ENCODE data around the gene C1orf159. TPM values are rescaled to one million over a fixed set of nuclear protein-coding genes. Genes with fewer than 3 reads are reported as not detected.
A peak's percentile ranks its signal among the peaks of the same experiment; 100 is the strongest.
"Not testable (repeated sequence)": the region's sequence is repeated elsewhere in the genome, so short reads cannot be mapped to it uniquely, and the experiment has no call there.

The C1orf159 gene
- total RNA-seq, 1 donor from 2014 or later = 4.0 TPM

DNA sequence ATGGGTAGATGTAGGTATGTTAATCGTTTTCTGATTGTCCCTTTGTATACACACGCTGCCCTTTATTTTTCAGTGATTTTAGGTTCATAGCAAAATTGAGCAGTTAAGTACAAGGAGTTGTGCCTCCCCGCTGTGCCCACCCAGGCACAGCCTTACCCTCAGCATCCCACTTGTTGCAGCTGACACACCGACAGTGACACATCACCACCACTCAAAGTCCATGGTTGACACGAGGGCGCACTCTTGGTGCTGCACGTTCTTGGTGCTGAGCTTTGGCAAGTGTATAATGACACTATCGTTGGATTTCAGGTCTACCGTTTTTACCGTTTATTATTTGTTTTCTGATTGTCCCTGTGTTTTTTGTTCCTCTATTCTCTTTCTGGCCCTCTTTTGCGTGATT, 15.6 kb downstream of the C1orf159 start:
- intact Hi-C loops (cut with micrococcal nuclease) = no loop called here
- no peak for ATAC-seq
- DNase-seq = no peak

DNA sequence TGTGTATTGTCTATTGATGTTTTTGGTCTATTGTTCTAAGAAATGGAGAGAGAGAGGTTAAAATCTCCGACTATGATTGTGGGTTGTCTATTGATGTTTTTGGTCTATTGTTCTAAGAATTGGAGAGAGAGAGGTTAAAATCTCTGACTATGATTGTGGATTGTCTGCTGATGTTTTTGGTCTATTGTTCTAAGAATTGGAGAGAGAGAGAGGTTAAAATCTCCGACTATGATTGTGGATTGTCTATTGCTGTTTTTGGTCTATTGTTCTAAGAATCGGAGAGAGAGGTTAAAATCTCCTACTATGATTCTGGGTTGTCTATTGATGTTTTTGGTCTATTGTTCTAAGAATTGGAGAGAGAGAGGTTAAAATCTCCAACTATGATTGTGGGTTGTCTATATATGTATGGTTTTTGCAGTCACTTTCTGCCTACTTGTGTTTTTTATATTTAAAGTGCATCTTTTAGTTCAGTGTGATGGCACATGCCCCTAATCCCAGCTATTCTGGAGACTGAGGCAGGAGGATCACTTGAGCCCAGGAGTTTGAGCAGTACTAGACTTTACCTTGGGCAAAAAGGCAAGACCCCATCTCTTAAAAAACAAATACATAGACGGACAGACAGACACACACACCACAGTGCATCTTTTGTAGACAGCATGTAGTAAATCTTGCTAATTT, 16.2 kb downstream of the C1orf159 start:
- intact Hi-C loops (cut with micrococcal nuclease) = no loop called here
- ATAC-seq = no peak
- DNase-seq = no peak

DNA sequence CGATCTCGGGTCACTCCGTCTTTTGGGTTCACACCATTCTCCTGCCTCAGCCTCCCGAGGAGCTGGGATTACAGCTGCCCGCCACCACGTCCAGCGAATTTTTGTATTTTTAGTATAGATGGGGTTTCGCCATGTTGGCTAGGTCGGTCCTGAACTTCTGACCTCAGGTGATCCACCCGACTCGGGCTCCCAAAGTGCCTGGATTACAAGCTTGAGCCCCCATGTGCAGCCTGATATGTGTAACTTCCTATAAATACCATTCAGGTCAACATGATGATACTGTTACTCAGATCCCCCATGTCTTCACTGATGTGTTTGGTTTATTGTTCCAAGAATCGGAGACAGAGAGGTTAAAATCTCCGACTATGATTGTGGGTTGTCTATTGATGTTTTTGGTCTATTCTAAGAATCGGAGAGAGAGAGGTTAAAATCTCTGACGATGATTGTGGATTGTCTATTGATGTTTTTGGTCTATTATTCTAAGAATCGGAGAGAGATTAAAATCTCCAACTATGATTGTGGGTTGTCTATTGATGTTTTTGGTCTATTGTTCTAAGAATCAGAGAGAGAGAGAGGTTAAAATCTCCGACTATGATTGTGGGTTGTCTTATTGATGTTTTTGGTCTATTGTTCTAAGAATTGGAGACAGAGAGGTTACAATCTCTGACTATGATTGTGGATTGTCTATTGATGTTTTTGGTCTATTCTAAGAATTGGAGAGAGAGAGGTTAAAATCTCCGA, 17.0 kb downstream of the C1orf159 start:
- intact Hi-C loops (cut with micrococcal nuclease) = no loop called here
- ATAC-seq (no peak), DNase-seq (no peak)

DNA sequence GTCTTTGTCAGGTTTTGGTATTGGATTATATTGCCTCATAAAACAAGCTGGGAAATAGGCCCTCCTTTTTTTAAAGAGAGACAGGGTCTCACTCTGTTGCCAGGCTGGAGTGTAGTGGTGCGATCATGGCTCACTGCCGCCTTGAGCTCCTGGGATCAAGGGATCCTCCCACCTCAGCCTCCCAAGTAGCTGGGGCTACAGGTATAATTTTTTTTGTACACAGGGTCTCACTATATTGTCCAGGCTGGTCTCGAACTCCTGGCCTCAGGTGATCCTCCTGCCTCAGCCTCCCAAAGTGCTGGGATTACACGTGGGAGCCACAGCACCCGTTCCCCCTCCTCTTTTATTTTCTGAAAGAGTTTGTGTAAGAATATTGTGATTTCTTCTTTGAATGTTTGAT, 19.8 kb downstream of the C1orf159 start:
- not testable (repeated sequence) for DNase-seq

DNA sequence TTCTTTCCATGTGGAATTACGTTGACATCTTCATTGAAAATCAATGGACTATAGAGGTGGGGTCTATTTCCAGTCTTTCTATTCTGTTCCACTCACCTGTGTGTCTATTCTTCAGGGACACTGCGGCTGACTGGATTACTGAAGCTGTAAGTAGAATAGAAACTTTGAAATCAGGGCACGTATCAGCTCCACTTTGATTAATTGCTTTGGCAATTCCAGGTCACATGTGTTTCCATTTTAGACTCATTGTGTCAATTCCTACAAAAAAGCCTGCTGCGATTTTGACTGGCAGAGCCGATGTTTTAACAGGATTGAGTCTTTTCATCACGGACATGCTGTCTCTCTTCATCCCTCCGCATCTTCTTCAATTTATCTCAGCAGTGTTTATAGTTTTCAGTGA, 20.9 kb downstream of the C1orf159 start:
- intact Hi-C loops (cut with micrococcal nuclease) = no loop called here
- DNase-seq (no peak), ATAC-seq (no peak)

More for the DNA sequence above, 19.8 kb downstream of the C1orf159 start:
- ATAC-seq; intact Hi-C loops (cut with micrococcal nuclease): not testable (repeated sequence)

DNA sequence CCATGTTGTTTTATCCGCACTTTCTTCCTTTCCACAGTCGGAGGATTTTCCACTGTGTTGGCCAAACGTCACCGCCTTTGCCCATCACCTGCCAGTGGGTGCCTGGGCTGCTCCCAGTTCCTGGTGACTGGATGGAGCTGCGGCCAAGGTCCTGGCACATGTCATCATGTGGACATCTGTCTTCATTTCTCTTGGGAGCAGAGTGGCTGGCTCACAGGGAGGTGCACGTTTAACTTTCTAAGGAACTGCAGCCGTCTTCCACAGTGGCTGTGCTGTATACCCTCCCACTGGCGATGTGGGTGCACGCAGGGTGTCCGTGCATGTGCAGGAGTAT, 22.3 kb downstream of the C1orf159 start:
- intact Hi-C loops (cut with micrococcal nuclease) = no loop called here
- ATAC-seq (no peak), DNase-seq (no peak)

DNA sequence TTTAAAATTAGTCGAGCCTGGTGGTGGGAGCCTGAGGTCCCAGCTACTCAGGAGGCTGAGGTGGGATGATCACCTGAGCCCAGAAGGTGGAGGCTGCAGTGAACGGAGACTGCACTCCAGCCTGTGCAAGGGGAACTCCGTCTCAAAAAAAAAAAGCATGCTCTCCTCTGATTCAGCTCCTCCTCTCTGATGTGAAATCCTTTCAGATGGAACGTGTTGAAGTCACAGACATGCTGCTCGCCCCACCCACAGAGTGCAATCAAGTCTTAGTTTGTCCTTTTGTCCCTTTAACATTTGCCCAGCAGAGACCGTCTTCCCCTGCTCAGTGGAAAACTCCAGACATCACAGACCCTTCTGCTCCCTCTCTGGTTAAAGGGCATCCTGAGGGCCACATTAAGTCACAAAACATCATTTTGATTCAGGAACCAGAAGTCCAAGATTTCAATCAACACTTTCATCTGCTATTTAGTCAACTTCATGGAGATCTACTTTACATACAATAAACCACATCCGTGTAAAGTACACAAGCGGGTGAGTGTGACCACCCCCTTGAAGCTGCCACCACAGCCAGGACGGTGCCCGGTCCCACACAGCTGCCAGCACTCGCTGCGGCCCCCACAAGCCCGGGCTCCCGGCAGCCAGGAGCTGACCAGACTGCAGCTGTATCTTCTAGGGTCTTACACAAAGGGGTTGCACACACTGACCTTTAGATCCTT, 22.8 kb downstream of the C1orf159 start:
- intact Hi-C loops (cut with micrococcal nuclease) = no loop called here
- no peak for ATAC-seq
- DNase-seq = no peak

DNA sequence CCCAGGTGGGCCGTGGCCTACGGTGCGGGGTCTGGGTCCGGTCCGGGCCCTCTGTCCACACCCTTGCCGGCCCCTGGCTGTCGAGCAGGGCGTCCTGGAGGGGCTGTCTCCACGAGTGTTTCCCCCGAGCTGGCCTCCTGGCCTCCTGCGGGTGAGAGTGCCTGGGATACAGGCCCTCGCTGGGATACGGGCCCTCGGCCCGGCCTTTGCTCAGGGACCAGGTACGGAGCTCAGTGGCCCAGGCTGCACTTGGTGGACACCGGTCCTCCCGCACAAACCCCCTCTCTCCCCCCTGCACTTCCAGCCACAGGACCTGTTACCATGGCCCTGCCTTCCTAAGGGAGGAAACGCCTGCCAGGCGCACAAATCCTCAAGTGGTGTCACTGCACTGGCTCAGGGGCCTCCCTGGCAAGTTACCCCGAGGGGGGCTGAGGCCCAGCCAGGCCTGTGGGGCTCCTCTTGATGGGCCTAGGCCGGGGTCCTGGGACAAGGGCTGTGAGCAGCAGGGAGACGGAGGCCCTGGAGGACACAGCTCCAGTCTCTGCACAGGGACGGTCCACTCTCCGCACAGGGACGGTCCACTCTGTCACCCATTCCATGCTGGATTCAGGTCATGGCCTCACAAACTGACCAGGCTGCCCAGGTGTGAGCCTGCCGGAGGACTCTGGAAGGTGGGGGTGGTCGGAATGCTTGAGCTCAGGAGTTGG, 23.6 kb downstream of the C1orf159 start:
- DNase-seq (no peak), ATAC-seq (no peak)
- intact Hi-C loops (cut with micrococcal nuclease) = no loop called here

DNA sequence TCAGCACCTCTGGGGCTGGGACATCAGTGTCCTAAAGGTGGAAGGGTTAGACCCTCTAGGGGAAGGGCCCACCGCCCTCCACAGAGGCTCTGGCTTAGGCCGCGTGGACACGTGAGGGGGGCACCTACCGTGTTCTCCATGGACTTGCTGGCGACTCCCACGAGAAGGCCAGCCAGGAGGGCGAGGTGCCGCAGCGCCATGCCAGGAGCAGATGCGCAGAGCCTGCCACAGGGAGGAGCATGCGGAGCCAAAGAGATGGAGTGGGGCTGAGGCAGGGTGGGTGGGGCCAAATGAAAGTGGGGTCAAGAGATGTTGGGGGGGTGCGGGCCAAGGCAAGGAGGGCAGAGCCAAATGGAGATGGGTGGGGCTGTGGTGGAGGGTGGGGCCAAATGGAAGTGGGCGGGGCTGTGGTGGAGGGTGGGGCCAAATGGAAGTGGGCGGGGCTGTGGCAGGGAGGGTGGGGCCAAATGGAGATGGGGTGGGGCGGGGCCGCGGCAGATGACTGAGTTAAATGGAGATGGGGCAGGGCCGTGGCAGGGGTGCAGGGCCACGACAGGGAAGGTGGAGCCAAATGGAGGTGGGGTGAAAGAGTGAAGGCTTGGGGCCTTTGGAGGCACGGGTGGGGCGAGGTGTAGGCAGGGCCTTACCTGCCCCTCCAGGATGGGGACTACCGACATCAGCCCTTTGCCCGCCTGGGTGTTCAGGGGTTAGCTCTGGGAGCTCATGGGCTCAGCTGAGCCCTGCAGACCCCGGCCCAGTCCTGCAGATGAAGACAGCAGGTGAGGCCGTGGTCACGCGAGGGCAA, 24.3 kb downstream of the C1orf159 start:
- DNase-seq = no peak
- no peak for ATAC-seq
- intact Hi-C loops (cut with micrococcal nuclease) = no loop called here

DNA sequence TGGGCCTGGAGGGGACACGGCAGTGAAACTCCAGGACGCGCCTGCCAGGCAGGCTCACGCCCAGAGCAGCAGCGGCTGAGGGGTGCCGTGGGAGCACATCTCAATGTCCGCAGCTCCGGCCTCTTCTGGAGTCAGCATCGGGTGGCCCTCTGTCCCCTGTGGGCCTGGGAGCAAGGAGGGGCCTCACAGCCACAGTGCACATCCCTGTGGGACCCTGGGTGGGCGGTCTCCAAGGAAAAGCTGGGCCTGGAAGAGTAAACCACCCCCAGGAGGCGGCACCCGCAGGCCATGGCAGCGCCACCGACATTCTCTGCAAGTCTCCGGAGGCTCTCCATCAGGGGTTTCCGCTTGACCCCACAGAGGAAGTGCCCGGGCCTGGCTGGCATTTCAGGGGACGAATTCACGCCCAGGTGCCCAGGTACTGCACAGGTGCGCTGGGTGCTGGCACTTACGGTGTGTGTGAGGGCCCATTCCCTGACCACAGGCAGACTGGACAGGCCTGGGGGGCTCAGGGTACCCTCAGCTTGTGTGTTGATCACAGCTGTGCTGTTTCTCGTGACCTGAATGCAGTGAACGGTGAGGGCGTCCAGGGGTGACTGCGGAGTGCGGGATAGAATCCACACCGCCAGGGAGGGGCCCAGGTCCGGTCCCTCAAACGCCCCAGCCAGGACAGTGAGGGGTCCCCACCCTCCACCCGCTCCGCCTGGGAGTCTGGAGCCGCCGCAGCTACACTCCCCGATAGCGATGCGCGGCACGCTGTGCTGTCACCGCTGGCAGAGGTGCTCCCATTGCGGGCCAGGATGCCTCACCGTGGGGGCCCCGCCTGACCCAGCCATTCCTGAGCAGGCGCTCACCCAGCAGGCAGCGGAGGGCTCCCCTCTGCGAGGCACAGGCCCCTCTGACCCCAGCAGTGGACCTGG, 25.2 kb downstream of the C1orf159 start:
- intact Hi-C loops (cut with micrococcal nuclease) = no loop called here
- peak; percentile 28 for DNase-seq
- ATAC-seq = no peak

DNA sequence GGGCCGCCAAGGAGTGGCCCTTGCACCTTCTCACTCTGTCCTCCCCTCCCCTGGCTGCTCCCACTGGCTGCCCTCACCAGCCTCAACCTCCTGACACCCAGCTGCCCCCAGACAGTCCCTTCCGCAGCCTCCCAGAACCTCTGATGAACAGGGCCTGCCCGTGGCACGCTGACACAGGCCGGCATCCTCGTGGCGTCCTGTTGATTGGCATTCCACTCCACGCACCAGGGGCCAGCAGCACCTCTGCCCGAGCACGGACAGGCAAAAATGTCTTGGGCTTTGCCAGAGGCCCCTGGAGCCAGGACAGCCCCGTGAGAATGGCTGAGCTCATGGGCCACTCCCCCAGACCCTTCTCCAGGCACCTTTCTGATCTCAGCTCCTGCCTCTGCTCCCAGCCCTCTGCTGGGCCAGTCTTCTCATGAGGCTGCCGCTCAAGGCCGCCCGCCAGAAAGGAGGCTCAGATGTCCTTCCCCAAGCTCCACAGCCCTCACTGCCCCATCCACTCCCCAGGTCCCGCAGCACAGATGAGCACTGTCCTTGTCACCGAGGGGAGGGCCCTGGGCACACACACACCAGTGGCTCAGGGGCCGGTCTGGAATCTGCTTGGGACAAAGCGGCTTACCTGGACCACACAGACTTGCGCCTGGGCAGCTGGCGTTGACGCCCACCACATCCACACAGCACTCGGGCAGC, 26.0 kb downstream of the C1orf159 start:
- ATAC-seq (no peak), DNase-seq (no peak)
- intact Hi-C loops (cut with micrococcal nuclease) = no loop called here

DNA sequence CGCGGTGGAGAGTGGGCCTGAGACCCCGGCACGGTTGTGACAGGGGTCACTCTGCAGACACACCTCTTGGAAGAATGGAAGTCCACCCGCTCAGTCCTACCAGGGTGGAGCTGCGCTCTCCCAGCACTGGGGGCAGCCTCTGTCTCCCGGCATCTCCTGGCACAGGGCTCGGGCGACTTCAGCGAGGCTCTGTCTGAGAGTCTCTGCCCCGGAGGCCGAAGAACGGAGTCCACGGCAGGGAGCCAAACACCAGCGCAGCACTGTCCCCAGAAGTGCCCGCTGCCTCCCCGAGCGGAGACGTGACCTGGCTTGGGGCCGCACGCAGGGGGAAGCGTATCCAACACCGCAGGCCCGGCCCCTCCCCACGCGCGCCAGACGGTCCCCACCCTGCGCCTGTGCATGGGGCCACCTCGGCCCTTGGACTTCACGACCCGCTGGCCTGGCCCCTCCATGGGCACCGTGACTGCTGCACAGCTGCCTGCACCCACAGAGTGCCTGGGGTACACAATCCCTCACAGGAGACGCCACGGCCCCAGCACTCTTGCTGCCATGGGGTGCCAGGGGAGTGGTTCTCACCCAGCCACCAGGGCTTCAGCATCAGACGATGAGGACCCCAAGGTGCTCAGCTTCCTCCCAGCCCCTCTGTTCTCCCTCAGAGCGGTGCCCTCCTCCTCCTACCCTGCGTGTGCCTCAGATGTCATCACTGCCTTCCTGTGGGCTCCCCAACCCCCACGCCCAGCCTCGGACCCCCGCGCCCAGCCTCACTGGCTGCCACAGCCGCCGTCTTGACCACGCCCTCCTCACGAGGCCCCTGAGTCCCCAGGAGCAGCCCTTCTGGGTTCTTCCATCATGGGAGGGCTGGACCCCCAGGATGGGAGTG, 26.8 kb downstream of the C1orf159 start:
- DNase-seq (no peak), ATAC-seq (no peak)
- intact Hi-C loops (cut with micrococcal nuclease) = no loop called here

DNA sequence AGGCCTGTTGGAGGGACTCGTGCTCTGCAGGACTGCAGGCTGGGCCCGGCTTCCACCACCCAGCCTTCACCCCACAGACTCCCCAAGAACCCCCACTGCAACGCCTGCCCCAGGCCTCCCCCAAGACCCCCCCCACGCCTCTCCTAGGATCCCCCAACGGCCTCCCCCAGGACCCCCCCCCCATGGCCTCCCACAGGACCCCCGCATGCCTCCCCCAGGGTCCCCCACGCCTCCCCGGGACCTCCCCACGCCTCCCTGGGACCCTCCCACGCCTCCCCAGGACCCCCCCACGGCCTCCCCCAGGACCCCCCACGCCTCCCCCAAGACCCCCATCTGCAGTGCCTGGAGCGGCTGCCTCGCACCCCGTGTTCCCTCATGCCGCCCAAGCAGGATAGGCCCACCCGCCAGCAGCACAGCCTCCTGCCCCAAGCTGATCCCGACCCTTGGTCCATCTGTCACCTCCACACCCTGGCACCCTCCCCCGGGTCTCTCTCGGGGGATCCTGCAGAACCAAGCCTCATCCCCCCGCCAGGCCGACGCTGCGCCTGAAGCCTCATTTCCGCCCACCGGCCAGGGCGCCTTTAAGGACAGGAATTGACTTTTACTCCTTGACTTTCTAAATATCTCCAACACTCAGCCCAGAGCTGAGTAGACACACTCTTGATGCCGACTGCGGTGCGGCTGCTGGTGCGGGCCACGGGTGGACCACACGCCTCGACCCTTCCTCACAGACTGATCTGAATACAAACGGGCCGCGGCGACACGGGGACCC, 27.7 kb downstream of the C1orf159 start:
- intact Hi-C loops (cut with micrococcal nuclease) = no loop called here
- DNase-seq = no peak
- no peak for ATAC-seq

DNA sequence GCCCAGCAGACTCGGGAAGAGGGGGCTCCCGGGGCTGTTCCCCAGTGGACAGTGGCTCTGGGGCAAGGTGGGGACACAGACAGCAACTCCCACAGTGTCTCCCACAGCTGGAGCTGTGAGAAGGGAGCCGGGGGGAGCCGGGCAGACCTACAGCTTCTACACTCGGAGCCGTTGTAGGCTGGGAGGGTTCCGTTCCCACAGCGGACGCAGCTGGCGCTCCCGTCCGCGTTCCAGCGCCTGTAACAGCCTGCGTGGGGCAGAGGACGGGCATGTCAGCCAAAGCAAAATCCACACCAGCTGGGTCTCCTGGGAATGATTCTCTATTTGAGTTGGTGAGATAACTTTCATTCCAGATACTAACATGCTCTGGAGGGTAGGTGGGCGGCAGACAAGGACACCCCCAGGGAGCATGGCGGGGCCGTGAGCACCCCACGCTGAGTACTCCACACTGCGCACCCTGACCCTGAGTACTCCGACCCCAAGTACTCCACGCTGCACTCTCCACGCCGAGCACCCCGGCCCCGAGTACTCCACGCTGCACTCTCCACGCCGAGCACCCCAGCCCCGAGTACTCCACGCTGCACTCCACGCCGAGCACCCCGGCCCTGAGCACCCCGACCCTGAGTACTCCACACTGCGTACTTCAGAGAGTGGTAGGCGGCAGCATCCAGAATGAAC, 28.4 kb downstream of the C1orf159 start:
- ATAC-seq = no peak
- DNase-seq = no peak
- intact Hi-C loops (cut with micrococcal nuclease) = no loop called here

DNA sequence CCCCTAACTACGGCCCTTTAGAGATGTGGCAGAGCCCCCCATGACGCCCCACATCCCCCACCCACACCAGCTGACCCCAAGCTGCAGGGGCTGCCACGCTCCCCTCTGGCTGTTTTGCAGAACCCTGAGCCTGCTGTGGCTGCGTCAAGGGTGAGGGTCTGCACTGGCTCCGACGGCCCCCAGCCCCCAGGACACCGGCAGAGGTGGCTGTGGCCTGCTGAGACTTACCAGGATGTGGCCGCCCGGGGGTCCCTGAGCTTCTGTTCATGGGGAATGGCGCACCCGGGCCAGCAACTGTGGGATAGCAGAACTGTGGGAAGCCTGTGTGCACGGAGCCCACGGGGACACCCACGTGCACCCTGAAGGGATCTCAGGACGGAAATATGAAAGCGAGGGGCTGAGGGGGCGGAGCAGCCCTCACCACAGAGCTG, 29.0 kb downstream of the C1orf159 start:
- intact Hi-C loops (cut with micrococcal nuclease) = no loop called here
- ATAC-seq (no peak), DNase-seq (no peak)

Data from left ventricle myocardium superior (tissue), 1 donor.